Stimulated activated CD4-positive, alpha-beta T cell treated with anti-CD3 and anti-CD28 coated beads, Interleukin-1b, Interleukin-23, amount 100 ng/mL, for 1 hour (primary cell): Measurements from ENCODE around the gene SLC6A2.

Source experiments
- DNase-seq, 2 donors: peaks; one replicate each; pipeline ENCODE4 v3.0.0-alpha.2; 2020; ENCODE audit warnings: low read depth in 2 of 2

SLC6A2 gene

GRCh38 chr16:55671974-55672280 lies 16.1 kb downstream of the SLC6A2 start:
- no peak for DNase-seq

GRCh38 chr16:55672471-55672870 lies 16.7 kb downstream of the SLC6A2 start:
- DNase-seq = no peak

GRCh38 chr16:55678161-55678821 lies 22.5 kb downstream of the SLC6A2 start:
- DNase-seq = no peak

GRCh38 chr16:55682086-55682485 lies 26.3 kb downstream of the SLC6A2 start:
- DNase-seq = no peak

DNA sequence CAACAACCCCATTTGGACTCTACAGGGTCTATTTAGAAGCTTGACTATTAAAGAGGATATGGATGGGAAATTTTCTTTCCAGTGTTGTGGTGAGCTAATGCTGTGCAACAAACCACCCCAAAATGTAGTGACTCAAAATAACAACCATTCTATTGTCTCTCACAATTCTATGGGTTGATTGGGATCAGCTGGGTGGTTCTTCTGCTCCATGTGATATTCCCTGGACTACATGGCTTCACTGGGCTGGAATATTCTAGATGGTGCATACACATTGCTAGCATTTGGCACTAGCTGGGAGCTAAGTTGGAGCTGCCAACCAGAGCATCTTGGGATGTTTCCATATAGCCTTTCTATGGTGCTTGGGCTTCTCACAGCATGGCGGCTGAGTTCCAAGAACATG lies 30.2 kb downstream of the SLC6A2 start:
- no peak for DNase-seq

DNA sequence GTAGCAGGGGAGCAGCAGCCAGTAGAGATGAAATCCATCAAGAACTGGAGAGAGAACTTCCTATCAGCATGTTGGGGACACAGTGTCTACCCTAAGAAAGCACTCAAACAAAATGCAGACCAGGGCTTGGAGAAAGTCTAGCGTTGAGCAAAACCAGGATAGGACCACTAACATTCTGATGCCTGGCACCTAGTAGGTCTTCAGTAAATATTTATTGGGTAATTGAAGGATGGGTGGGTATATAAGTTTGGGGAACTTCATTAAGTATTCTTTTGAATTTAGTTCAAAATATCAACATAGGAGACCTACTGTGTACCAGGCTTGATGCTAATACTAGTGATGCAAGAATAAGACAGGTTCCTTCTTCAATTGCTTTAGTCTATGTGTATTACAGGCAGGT lies 30.9 kb downstream of the SLC6A2 start:
- no peak for DNase-seq

GRCh38 chr16:55687802-55688201 lies 32.0 kb downstream of the SLC6A2 start:
- no peak for DNase-seq

DNA sequence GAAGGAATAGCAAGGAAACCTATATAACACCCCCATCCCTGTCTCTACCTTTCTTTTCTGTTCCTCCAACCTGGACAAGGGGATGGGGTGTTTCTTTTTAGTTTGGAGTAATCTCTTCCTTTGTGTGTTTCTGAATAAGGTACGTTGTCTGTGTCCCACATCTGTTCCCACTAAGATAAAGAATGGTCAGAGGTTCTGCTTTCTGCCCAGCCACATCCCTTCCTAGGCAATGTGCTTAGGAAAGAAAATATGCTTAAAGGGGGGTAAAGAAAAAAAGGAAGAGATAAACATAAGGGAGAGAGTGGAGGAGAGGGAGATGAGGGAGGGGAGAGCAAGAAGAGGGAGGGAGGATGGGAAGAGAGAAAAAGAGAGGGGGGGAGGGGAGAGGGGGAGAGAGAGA lies 35.1 kb downstream of the SLC6A2 start:
- DNase-seq = no peak

DNA sequence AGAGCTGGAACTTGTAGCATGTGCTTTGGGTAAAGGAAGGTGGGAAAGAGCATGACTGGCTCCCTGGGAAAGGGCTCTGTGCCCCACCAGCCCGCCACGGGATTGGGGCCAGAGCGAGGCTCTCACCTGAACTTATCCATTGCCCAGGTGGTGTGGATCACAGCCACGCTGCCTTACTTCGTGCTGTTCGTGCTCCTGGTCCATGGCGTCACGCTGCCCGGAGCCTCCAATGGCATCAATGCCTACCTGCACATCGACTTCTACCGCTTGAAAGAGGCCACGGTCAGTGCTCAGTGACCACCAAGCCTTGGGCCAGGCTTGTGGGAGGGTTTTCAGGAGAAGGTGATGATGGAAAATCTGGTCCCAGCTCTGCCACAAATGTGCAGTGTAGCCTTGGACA lies 36.0 kb downstream of the SLC6A2 start:
- DNase-seq = no peak

GRCh38 chr16:55695595-55695994 lies 39.8 kb downstream of the SLC6A2 start:
- no peak for DNase-seq

GRCh38 chr16:55697867-55698266 lies 42.1 kb downstream of the SLC6A2 start:
- DNase-seq = no peak

DNA sequence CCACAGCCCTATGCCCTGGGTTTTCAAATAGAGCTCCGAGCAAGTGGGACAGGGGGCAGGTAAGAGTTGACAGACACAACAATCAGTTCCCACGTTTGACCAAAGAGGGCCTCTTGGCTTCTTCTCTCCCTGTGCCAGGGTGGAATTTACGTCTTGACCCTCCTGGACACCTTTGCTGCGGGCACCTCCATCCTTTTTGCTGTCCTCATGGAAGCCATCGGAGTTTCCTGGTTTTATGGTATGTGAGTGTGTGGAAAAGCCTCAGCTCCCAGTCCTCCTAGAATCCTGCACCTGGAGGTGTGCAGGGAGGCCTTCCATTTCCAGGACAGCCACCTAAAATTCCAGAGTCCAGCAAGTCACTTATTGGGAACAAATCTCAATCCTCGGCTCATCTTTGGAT lies 42.5 kb downstream of the SLC6A2 start:
- no peak for DNase-seq

DNA sequence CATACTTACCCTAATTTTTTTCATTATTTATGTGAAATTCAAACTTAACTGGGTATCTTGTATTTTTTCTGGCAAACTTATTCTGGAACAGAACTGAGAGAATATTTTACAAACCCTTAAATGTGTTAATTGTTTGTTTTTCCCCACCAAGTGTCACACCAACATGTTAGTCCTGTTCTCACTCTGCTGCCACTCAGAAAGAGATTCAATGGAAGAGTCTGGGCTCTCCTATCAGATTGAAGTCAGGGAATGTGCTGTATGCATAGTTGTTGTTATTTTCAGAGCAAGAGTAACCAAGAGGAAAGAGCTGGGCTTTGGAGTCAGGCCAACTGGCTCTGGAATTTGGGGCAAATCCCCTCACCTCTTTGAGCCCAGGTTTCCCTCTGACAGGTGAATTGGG lies 43.2 kb downstream of the SLC6A2 start:
- DNase-seq = no peak

- no peak for DNase-seq
These were observed 43.8 kb downstream of the SLC6A2 start for GRCh38 chr16:55699616-55700015.

DNA sequence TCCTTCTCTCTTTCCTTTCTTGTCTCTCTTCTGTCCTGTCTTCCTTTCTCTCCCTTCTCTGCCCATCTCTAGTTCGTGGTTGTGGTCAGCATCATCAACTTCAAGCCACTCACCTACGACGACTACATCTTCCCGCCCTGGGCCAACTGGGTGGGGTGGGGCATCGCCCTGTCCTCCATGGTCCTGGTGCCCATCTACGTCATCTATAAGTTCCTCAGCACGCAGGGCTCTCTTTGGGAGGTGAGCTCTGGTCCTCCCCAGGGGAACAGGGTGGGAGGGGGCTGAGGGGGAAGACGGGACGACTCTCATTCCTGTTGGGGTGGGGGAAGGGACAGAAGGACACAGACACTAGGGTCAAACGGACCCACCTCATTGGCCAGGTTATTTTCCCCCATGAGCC lies 44.3 kb downstream of the SLC6A2 start:
- no peak for DNase-seq

GRCh38 chr16:55700961-55701360 lies 45.2 kb downstream of the SLC6A2 start:
- DNase-seq = no peak

DNA sequence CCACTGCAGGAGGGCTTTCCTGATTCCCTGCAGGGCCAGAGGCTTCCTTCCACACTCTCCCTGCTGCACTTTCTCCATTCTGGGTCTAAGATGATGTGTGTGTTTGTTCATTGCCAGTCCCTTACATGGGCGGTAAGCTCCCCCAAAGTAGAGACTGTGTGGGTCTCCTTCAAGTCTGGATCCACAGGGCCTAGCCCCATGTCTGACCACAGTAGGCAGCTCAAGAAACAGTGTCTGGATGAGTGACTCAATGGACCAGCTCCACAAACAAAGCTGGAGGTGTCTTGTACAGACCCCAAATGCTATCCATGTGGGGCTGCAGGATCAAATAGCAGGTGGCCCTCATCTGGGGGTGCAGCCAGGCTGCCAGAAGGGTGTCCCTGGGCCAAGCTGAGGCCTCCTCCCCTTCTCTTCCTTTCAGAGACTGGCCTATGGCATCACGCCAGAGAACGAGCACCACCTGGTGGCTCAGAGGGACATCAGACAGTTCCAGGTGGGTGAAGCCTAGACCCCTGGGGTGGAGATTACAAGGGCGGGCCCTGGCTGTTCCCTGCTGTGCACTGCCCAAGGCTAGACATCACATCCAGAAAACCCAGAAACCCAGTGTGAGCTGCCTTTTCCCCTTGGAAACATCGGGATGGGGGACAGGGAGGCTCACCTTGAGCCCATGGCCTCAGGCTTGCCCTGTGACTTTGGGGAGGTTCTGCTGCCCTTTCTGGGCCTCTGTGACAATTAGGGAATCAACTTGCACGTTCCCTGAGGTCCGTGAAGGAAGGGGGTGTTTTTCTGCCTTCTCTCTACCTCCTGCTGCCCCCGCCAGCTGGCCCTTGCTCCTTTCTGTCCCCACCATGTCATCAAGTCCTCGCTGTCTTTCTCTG lies 45.9 kb downstream of the SLC6A2 start:
- DNase-seq = no peak

- no peak for DNase-seq
These were observed 47.5 kb downstream of the SLC6A2 start for GRCh38 chr16:55703003-55704001.

- no peak for DNase-seq
These were observed 51.1 kb downstream of the SLC6A2 start for GRCh38 chr16:55706739-55707384.

- DNase-seq = no peak
These were observed 54.0 kb downstream of the SLC6A2 start for GRCh38 chr16:55709801-55710200.

DNA sequence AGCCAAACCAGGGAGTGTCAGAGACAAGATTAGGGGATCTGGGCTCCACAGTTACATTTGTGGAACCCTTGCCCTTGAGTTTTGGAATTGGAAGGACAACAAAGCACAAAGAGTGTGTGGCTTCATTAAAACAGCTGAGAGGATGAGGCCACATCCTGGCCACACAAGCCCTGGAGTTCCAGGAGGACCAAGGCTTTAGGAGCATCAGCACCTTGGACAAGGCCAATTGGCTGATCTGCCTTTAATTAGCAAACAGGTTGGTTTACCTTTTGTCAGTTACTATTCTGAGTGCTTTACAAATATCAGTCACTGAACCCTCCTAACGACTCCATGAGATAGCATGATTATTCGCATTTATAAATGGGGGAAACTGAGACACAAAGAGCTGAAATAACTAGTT lies 54.7 kb downstream of the SLC6A2 start:
- no peak for DNase-seq
